Stimulated activated effector memory CD8-positive, alpha-beta T cell treated with anti-CD3 and anti-CD28 coated beads, Interleukin-12 subunit alpha, Interleukin-12 subunit beta, amount 100 ng/mL, for 72 hours (primary cell): Measurements from ENCODE around the gene C15orf39.
A peak's percentile ranks its signal among the peaks of the same experiment; 100 is the strongest.
"Not testable (repeated sequence)": the region's sequence is repeated elsewhere in the genome, so short reads cannot be mapped to it uniquely, and the experiment has no call there.

ENCODE experiments used
- ATAC-seq: fragments of 150-1000 bp; cut with Tn5 transposase; 2 replicates; pipeline ENCODE4 v1.10.0; 2021
- DNase-seq, 2 donors: peaks; one replicate each; pipeline ENCODE4 v3.0.0; 2021 to 2022; ENCODE audit warnings: low spot score in 2 of 2
- H3K27ac Mint-ChIP-seq: one replicate; pipeline ENCODE4 v1.8.0; 2022; ENCODE audit warnings: mild to moderate bottlenecking, mixed read lengths
- H3K36me3 Mint-ChIP-seq: one replicate; pipeline ENCODE4 v1.8.0; 2022; ENCODE audit warnings: mild to moderate bottlenecking, mixed read lengths
- H3K4me1 Mint-ChIP-seq: one replicate; pipeline ENCODE4 v1.8.0; 2022; ENCODE audit warnings: mixed read lengths
- H3K4me3 Mint-ChIP-seq: one replicate; pipeline ENCODE4 v1.8.0; 2022; ENCODE audit warnings: mild to moderate bottlenecking, mixed read lengths
- H3K9me3 Mint-ChIP-seq: one replicate; pipeline ENCODE4 v1.8.0; 2022; ENCODE audit warnings: mixed read lengths

Gene C15orf39

DNA sequence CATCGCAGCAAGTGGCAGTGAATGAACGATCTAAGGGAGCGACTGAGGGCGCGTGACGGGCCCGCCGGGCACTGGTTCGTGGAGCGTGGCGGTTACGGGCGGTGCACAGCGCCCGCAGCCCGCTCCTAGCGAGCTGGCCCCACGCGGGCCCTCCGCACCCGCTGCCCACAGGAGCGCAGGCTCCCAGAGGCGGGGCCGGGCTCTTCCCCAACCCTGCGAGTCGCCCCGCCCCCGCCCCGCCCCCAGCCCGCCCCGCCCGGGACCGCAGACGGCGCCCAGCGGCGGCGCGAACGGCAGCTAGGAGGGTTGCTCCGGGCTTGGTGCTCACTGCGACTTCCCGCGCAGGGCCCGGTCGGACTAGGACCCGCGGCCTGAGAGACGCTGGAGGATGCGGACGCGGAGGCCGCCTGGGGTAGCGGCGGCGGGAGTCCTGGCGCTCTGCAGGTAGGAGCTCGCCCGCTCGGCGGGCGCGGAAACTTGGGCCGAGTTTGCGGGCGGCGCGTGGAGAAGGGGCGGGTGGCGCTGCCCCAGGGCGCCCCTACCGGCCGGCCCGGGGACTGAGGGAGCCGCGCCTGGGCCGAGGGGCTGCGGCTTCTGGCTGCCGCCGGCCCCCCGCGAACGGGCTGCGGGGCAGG, at the start of gene C15orf39:
C15orf39 (plus strand) TSS at position 267 of the 635 bp plus-strand sequence. CDS start 4,167 bp downstream, outside the sequence.
- Mint-ChIP-seq H3K9me3 (no peaks in the 10 kb centered on the region), H3K4me1 (peaks cover 56% of the 10 kb centered on the region), H3K4me3 (peak within 1 kb of the TSS; percentile 80), H3K36me3 (peaks cover 16% of the 10 kb centered on the region), H3K27ac (peak within 1 kb of the TSS; percentile 89)
- ATAC-seq (peak; percentile 71), DNase-seq (peak; percentile 88 to 93)

DNA sequence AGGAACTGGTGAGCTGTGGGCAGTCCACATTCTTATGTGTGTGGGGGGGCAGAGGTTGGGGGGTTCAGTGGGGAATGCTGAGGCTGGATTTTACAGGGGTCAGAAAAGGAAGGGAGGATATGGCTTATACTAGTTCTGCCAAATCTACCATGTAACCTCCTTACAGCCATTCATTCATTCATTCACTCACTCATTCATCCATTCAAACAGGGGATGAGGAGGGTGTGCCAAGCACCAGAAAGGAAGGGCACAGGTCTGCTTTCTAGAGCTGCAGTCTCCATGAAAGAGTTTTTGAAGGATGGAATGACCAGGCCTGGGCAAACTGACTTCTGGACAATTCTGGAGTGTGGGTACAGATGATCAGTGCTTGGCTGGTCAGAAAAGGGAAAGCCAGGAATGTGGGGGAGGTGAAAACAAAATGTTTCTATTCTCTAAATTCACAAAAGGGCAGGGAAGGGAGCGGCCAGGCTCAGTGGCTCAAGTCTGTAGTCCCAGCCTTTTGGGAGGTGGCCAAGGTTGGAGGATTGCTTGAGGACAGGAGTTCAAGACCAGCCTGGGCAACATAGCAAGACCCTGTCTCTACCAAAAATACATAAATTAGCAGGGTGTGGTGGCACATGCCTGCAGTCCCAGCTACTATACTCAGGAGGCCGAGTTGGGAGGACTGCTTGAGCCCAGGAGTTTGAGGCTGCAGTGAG, 49.2 kb upstream of the C15orf39 start:
- Mint-ChIP-seq H3K9me3 (no peaks in the 10 kb centered on the region), H3K27ac (peak overlapping the region; percentile 29), H3K4me3 (no peak overlapping the region), H3K36me3 (no peaks in the 10 kb centered on the region), H3K4me1 (peaks cover 19% of the 10 kb centered on the region)
- ATAC-seq (no peak), DNase-seq (no peak)

DNA sequence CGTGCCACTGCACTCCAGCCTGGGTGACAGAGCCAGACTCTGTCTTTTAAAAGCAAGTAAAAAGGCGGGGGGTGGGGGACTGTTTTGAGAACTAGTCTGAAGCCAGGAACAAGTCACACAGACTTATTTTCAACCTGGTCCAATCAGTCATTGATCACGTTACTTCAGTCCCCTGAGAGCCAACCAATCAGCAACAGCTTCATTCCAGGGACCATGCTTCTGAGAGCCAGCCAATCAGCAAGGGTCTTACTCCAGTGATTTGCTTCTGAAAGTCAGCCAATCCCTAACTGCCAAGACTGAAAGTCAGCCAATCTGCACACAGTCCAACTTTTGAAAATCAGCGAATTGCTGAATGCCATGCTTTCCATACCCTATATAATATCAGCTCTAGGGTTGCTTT, 48.6 kb upstream of the C15orf39 start:
- ATAC-seq (no peak), DNase-seq (no peak)
- Mint-ChIP-seq H3K9me3 (no peaks in the 10 kb centered on the region), H3K4me3 (no peak overlapping the region), H3K4me1 (peaks cover 19% of the 10 kb centered on the region), H3K27ac (no peak overlapping the region), H3K36me3 (no peaks in the 10 kb centered on the region)

DNA sequence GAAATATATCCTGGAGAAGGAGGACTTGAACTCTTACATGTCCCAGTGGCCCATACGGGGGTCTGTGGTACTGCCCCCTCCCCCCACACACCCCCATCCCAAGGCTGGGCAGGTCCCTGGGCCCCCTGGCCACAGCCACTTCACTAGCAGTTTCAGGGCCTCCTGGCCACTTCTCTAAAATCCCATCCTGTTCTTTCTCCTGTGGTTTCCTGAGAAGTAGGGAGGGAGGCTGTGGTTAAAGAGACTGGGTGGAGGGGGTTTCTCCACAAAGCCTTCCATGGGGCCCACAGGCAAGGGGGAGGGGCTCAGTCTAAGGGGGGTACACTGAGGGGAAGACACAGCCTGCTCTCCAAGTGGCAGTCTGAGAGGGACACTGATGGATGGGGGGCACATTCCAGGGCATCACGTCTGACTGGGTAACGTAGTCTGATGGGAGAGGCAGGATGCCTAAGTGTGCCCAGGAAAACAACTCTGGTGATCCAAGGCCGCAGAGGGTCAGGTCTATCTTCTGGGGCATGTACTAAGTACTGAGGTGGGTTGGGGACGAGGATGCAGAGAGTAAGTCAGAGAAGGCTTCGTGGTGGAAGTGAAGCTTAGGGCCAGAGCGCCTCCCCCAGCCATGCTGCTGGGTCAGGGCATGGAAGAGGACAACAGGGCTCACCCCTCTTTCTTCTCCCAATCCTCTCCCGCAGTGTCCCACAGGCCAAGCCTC, 48.0 kb upstream of the C15orf39 start:
- Mint-ChIP-seq H3K4me1 (peaks cover 19% of the 10 kb centered on the region), H3K36me3 (no peaks in the 10 kb centered on the region), H3K27ac (no peak overlapping the region), H3K4me3 (no peak overlapping the region), H3K9me3 (no peaks in the 10 kb centered on the region)
- no peak for DNase-seq
- ATAC-seq: no peak

DNA sequence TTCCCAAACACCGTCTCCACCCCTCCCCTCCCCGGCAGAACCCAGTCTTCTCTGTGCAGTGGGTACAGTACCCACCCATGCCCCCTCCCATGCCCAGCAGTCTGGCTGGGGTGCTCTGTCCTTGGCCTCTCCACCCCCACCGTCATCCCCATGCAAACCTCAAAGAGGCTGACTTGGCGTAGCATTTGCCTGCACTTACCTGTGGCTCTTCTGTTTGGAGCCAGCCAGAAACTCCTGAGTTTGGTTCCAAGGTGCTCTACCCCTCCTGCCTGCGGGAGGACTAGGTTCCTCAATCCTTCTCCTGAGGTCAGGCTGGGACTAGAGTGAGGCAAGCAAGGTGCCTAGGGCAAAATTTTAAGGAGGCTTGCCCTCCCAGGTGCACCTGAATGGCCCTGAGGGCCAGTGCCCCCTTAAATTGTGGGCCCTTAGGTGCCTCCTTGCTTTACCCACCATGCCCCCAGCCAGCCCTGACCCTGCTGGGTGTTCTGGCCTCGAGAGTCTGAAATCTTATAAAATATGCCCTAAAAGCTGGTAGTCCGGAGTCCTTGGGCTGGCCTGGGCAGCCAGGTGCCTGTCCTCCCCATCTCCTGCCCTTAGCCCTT, 47.1 kb upstream of the C15orf39 start:
- DNase-seq (no peak), ATAC-seq (no peak)
- H3K4me1 Mint-ChIP-seq: peaks cover 19% of the 10 kb centered on the region
- no peak overlapping the region for H3K4me3 Mint-ChIP-seq
- H3K9me3 Mint-ChIP-seq: no peaks in the 10 kb centered on the region
- H3K36me3 Mint-ChIP-seq: no peaks in the 10 kb centered on the region
- H3K27ac Mint-ChIP-seq: no peak overlapping the region

DNA sequence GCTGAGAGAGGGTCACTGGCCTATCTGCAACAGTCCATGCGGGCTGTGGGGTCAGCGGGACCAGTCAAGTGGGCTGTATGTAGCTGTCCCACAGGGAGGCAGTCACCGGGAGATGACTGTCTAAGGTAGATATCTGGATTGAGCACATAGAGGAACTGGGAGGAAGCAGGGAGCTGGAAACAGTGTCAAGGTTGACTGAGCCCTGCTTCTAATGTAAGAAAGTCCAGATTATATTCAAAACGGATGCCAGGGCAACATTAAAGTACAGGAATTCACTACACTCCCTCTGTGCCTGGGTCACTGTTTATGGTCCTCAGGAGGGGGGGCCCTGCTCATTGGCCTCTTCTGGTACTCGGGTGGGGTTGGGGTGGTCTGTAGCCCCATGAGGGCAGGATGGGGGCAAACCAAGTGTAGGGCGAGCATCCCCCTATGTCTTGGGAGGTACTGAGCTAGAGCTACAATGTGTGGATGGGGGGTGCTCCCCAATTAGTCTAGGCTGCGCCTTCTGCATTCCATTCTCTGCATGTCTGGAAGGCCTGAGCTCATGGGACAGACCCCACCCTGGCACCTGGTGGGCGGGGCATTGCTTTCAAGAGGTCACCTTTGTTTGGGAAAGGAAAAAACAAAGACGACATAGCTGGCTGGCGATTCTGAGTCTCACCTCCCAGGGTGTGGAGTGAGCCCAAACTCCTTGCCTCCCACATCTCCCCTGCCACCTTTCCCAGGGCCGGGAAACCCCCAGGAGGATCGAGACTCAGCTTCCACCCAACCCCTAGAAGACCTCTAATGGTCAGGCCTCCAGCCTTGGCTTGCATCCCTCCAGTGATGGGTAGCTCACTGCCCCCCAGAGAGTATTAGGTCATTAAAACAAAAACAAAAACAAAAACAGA, 45.1 kb upstream of the C15orf39 start:
- Mint-ChIP-seq H3K9me3 (no peaks in the 10 kb centered on the region), H3K4me3 (no peak overlapping the region), H3K4me1 (peaks cover 5% of the 10 kb centered on the region), H3K27ac (no peak overlapping the region), H3K36me3 (no peaks in the 10 kb centered on the region)
- no peak for ATAC-seq
- no peak for DNase-seq

DNA sequence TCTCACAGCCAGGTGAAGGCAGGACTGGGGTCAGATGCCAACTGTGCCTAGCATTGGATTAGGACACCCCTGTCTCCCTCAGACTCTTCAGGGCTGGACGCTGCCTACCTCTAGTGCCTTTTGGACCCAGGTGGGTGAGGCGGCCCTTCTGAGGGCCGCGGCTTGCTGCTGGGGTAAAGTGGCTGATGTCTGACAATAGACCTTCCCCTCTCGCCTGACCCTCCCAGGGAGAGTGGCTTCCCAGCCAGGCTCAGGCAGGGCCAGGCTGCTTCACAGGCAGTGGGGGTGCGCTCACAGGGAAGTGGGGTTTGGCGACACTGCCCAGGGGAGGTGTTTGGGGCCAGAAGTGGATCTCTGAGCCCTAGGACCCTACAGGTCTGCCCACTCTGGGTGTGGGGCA, 43.3 kb upstream of the C15orf39 start:
- Mint-ChIP-seq H3K9me3 (no peaks in the 10 kb centered on the region), H3K27ac (no peak overlapping the region), H3K4me3 (no peak overlapping the region), H3K36me3 (no peaks in the 10 kb centered on the region), H3K4me1 (no peaks in the 10 kb centered on the region)
- DNase-seq (no peak), ATAC-seq (no peak)

DNA sequence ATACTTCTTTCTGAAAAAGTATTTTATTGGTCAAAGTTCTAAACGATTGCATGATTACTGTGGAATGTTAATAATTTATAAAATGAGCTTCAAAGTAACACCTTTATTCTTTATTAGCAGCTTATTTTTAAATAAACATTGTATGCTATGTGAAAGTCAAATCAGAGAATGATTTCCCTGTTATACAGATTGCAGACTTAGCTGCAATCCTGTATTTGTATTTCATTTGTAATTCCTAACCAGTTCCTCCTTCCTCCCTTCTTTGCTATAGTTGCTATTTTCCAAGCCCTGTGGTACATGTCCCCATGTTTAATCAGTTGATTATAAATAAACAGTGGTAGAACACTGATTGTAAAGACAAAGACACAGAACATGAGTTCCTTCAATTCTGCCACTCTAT, 42.4 kb upstream of the C15orf39 start:
- H3K4me3 Mint-ChIP-seq: no peak overlapping the region

DNA sequence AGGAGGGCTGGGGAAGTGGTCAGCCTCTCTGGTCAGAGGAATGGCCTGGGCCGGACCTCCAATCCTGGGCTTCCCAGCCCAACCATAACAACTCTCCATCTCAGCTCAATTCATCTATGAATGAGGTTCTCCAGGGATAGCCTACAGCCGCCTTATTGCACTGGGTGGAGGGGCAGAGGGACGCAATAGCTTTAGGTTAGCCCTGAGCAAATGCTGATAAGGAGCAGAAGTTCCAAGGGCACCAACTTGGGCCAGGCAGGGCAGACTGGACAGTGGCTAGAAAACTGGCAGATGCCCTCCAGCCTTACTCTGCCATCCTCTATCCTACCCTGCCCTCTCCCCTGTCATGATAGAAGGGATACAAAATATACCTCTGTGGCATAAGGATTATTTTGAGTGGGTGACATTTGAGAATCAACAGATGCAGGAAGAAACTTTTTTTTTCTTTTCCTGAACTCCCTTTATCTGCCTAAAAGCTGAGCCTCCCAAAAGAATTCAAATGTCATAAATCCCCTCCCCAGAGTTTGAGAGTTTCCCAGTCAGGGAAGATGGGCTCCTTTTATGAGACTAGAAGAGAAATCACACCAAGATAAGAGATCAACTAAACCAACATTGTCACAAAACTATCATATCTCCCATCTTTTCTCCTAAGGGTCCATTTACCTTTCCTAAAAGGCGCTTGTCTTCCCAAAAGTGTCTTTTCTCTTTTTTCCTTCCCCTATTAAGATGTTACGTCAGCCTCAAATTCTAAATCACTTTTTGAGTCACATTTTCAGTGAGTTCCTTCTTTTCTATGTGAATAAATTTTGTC, 40.4 kb upstream of the C15orf39 start:
- Mint-ChIP-seq H3K4me1 (no peaks in the 10 kb centered on the region), H3K27ac (no peak overlapping the region), H3K4me3 (no peak overlapping the region), H3K9me3 (no peaks in the 10 kb centered on the region), H3K36me3 (no peaks in the 10 kb centered on the region)
- ATAC-seq (no peak), DNase-seq (no peak)

More for the DNA sequence above, 42.4 kb upstream of the C15orf39 start:
- Mint-ChIP-seq H3K4me1 (no peaks in the 10 kb centered on the region), H3K36me3 (no peaks in the 10 kb centered on the region), H3K9me3 (no peaks in the 10 kb centered on the region), H3K27ac (no peak overlapping the region)
- ATAC-seq (no peak), DNase-seq (no peak)

DNA sequence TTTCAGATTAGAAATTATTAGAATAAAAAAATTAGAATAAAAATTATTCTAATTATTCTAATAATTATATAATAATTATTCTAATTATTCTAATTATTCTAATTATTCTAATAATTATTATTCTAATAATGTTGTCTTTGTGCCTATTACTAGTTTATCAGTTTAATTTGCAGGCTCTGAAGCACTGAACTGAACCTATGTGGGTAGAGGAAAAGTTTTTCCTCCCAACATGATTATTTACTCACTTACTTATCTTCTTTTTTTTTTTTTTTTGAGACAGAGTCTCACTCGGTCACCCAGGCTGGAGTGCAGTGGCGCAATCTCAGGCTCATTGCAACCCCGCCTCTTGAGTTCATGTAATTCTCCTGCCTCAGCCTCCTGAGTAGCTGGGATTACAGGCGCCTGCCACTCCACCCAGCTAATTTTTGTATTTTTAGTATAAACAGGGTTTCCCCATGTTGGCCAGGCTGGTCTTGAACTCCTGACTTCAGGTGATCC, 39.7 kb upstream of the C15orf39 start:
- Mint-ChIP-seq H3K9me3 (no peaks in the 10 kb centered on the region), H3K4me3 (no peak overlapping the region), H3K4me1 (no peaks in the 10 kb centered on the region), H3K36me3 (no peaks in the 10 kb centered on the region), H3K27ac (no peak overlapping the region)
- no peak for ATAC-seq
- no peak for DNase-seq

DNA sequence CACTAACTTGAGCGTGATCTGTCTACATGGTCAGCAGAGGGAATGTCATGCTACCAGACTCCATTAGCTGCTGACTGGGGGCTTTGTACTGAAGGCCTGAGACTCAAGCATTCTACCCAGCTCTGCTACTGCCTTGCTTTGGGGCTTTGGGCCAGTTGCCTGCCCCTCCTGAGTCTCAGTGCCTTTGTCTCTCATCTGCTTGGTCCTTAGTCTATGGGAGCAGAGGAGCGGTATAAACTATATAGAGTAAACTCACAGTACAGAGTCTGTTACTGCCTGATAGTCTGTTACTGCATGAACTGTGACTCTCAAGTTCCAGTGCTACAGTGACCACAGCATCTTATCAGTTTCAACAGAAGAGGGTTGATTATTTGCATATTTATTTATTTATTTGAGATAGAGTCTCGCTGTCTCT, 38.5 kb upstream of the C15orf39 start:
- H3K4me1 Mint-ChIP-seq: peaks cover 5% of the 10 kb centered on the region
- H3K4me3 Mint-ChIP-seq: no peak overlapping the region
- ATAC-seq (no peak), DNase-seq (no peak)
- no peaks in the 10 kb centered on the region for H3K9me3 Mint-ChIP-seq
- no peaks in the 10 kb centered on the region for H3K36me3 Mint-ChIP-seq
- H3K27ac Mint-ChIP-seq: no peak overlapping the region

DNA sequence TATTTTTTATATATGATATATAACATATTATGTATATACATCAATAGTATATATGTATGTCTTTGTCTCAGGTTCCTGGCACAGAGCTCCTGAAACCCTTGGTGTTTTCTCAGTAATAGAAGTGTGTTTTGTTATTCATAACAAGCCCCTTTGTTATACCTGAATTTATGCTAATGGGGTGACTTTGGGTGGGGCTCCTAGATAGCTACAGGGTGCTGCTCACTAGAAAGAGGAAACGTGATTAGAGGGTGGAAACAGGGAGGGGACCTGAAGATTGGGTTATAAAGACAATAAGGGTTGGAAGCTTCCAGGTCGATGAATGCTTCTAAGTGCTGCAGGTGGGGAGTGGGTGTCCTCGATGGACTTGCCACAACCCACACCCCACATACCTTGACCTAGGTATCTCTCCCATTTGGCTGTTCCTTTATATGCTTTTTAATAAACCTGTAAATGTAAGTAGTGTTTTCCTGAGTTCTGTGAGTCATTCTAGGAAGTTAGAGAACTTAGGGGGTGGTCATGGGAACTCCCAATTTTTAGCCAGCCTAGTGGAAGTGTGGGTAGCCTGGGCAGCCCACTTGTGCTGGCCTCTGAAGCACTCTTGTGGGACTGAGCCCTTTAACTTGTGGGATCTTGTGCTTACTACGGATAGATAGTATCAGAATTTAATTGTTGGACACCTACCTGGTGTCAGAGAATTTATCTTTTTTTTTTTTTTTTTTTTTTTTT, 36.9 kb upstream of the C15orf39 start:
- no peak overlapping the region for H3K27ac Mint-ChIP-seq
- H3K36me3 Mint-ChIP-seq: no peaks in the 10 kb centered on the region
- H3K4me1 Mint-ChIP-seq: peaks cover 15% of the 10 kb centered on the region
- no peaks in the 10 kb centered on the region for H3K9me3 Mint-ChIP-seq
- H3K4me3 Mint-ChIP-seq: no peak overlapping the region
- ATAC-seq: no peak
- DNase-seq: no peak

DNA sequence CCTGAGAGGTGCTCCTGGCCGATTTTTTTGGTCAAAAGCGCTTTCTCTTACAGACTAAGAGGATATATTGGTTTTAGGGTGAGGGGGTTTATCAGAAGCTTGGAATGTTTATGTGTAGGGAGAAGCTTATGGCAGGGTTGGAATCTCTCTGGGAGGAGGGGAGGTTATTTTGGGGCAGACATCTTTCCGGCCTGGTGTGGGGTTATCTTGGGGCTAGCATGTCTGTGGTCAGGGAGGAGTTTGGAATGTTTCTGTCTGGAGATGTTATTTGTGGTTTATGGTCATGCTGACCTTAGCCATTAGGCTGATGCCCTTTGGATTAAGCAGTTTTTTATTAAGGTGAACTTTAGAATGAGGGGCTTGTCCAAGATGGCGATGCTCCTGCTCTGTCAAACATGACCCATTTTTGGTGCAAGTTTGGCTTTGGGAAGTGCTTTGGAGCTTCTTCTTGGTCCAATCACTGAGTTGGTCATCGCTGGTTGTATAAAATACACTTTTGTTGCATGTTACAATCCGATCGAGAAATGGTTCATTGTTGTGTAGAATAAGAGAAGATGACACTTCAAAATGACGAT, 35.1 kb upstream of the C15orf39 start:
- not testable (repeated sequence) for H3K9me3 Mint-ChIP-seq, H3K36me3 Mint-ChIP-seq, ATAC-seq, H3K27ac Mint-ChIP-seq, H3K4me3 Mint-ChIP-seq, DNase-seq
- peaks cover 25% of the 10 kb centered on the region for H3K4me1 Mint-ChIP-seq
